WTC11 (cell line): ENCODE measurements around the gene DLGAP4. TPM values are rescaled to one million over a fixed set of nuclear protein-coding genes. Genes with fewer than 3 reads are reported as not detected.
"Not testable (repeated sequence)": the region's sequence is repeated elsewhere in the genome, so short reads cannot be mapped to it uniquely, and the experiment has no call there.

ENCODE experiments used
- ATAC-seq: fragments of 200-7000 bp; cut with Tn5 transposase; 2 replicates; pipeline ENCODE4 v1.10.0; 2021; ENCODE audit warnings: mild to moderate bottlenecking, moderate library complexity
- CTCF ChIA-PET: fragments of 300-600 bp; sonication (Branson Sonifier 250); formaldehyde crosslinking; loops from one replicate; lab custom pipeline; 2021; ENCODE audit warnings: antibody characterized with exemption; lab: Charles Lee
- POLR2A ChIA-PET: fragments of 350-600 bp; sonication (Branson Sonifier 250); formaldehyde crosslinking; loops from one replicate; lab custom pipeline; 2021; ENCODE audit warnings: antibody characterized with exemption; lab: Charles Lee
- DNase-seq: peaks from one replicate; pipeline ENCODE4 v3.0.0; 2021; ENCODE audit warnings: low spot score
- H3K27ac Mint-ChIP-seq: 2 replicates; pipeline ENCODE4 v1.8.0; 2021; ENCODE audit warnings: mixed read lengths
- H3K27me3 Mint-ChIP-seq: 2 replicates; pipeline ENCODE4 v1.8.0; 2021; ENCODE audit warnings: low read depth, mild to moderate bottlenecking, moderate library complexity, mixed read lengths
- H3K36me3 Mint-ChIP-seq: 2 replicates; pipeline ENCODE4 v1.8.0; 2021; ENCODE audit warnings: mixed read lengths
- H3K4me1 Mint-ChIP-seq: 2 replicates; pipeline ENCODE4 v1.8.0; 2022; ENCODE audit warnings: mixed read lengths
- H3K4me3 Mint-ChIP-seq: 2 replicates; pipeline ENCODE4 v1.8.0; 2021; ENCODE audit warnings: mild to moderate bottlenecking, moderate library complexity, mixed read lengths
- H3K9me3 Mint-ChIP-seq: 2 replicates; pipeline ENCODE4 v1.8.0; 2021; ENCODE audit warnings: mixed read lengths
- ARID4B ChIP-seq: sonication (generic); formaldehyde crosslinking; IDR thresholded peaks from 2 replicates; pipeline ENCODE4 v1.8.0; 2023; ENCODE audit warnings: missing genetic modification reagents, mild to moderate bottlenecking, borderline replicate concordance
- ATF1 ChIP-seq: sonication (generic); formaldehyde crosslinking; IDR thresholded peaks from 2 replicates; pipeline ENCODE4 v1.8.1; 2023; ENCODE audit warnings: mild to moderate bottlenecking, moderate library complexity, missing genetic modification reagents
- ATF6 ChIP-seq: sonication (generic); formaldehyde crosslinking; IDR thresholded peaks from 2 replicates; pipeline ENCODE4 v1.8.1; 2023; ENCODE audit warnings: mild to moderate bottlenecking, missing genetic modification reagents
- EMX1 ChIP-seq: fragments of 250-450 bp; sonication (Bioruptor Pico); IDR thresholded peaks from 2 replicates; pipeline ENCODE4 v1.8.0; 2021; ENCODE audit warnings: mild to moderate bottlenecking
- ESRRA ChIP-seq: sonication (generic); formaldehyde crosslinking; IDR thresholded peaks from 2 replicates; pipeline ENCODE4 v1.8.1; 2022; ENCODE audit warnings: mild to moderate bottlenecking, missing genetic modification reagents, borderline replicate concordance
- FOXK1 ChIP-seq: sonication (generic); formaldehyde crosslinking; IDR thresholded peaks from 2 replicates; pipeline ENCODE4 v1.8.0; 2022; ENCODE audit warnings: mild to moderate bottlenecking, moderate library complexity, missing genetic modification reagents
- MAX ChIP-seq: sonication (generic); formaldehyde crosslinking; IDR thresholded peaks from 2 replicates; pipeline ENCODE4 v1.8.0; 2022; ENCODE audit warnings: mild to moderate bottlenecking, missing genetic modification reagents
- MYBL2 ChIP-seq: sonication (generic); formaldehyde crosslinking; IDR thresholded peaks from 2 replicates; pipeline ENCODE4 v1.8.1; 2023; ENCODE audit warnings: mild to moderate bottlenecking, moderate library complexity, missing genetic modification reagents
- NFYB ChIP-seq: sonication (generic); formaldehyde crosslinking; conservative IDR thresholded peaks from 2 replicates; pipeline ENCODE4 v1.8.0; 2022; ENCODE audit warnings: low read depth, missing genetic modification reagents
- NR3C1 ChIP-seq: sonication (generic); formaldehyde crosslinking; conservative IDR thresholded peaks from 2 replicates; pipeline ENCODE4 v1.8.1; 2023; ENCODE audit warnings: low read depth, mild to moderate bottlenecking, missing genetic modification reagents
- RELA ChIP-seq: sonication (generic); formaldehyde crosslinking; IDR thresholded peaks from 2 replicates; pipeline ENCODE4 v1.8.1; 2022; ENCODE audit warnings: missing genetic modification reagents, mild to moderate bottlenecking, borderline replicate concordance
- SOX15 ChIP-seq: fragments of 250-450 bp; sonication (Bioruptor Pico); IDR thresholded peaks from 2 replicates; pipeline ENCODE4 v1.9.0; 2021; ENCODE audit warnings: mild to moderate bottlenecking
- TEAD4 ChIP-seq: sonication (generic); formaldehyde crosslinking; IDR thresholded peaks from 2 replicates; pipeline ENCODE4 v1.8.0; 2022; ENCODE audit warnings: mild to moderate bottlenecking, missing genetic modification reagents
- USF1 ChIP-seq: sonication (generic); formaldehyde crosslinking; IDR thresholded peaks from 2 replicates; pipeline ENCODE4 v1.8.0; 2022; ENCODE audit warnings: mild to moderate bottlenecking, missing genetic modification reagents
- ZNF121 ChIP-seq: sonication (generic); formaldehyde crosslinking; IDR thresholded peaks from 2 replicates; pipeline ENCODE4 v1.8.0; 2023; ENCODE audit warnings: missing genetic modification reagents
- ZNF219 ChIP-seq: sonication (generic); formaldehyde crosslinking; IDR thresholded peaks from 2 replicates; pipeline ENCODE4 v1.8.0; 2023; ENCODE audit warnings: missing genetic modification reagents, mild to moderate bottlenecking, borderline replicate concordance
- ZNF396 ChIP-seq: fragments of 250-450 bp; sonication (Bioruptor Pico); IDR thresholded peaks from 2 replicates; pipeline ENCODE4 v1.8.0; 2021; ENCODE audit warnings: mild to moderate bottlenecking, moderate library complexity, borderline replicate concordance
- ZNF671 ChIP-seq: fragments of 250-450 bp; sonication (Bioruptor Pico); IDR thresholded peaks from 2 replicates; pipeline ENCODE4 v1.8.0; 2021; ENCODE audit warnings: mild to moderate bottlenecking
- ZSCAN18 ChIP-seq: fragments of 250-450 bp; sonication (Bioruptor Pico); IDR thresholded peaks from 2 replicates; pipeline ENCODE4 v2.1.2; 2022; ENCODE audit warnings: mild to moderate bottlenecking, moderate library complexity
- total RNA-seq: library from RNA; stranded (reverse); gene quantifications from 3 replicates; pipeline ENCODE4 v1.2.3, GENCODE V29; 2021

The DLGAP4 gene
- total RNA-seq, 1 experiment from 2014 or later, result 52.6 TPM

GRCh38 chr20:36562724-36563123 is 256.6 kb downstream of the DLGAP4 start (continued):
- TF ChIP-seq ZSCAN18 (CRISPR knock-in tag) (0 out of 2 replicates have a peak, but pooled peaks have one; percentile 47), EMX1 (CRISPR knock-in tag) (no peak)

GRCh38 chr20:36563374-36563773 is 257.2 kb downstream of the DLGAP4 start:
- Mint-ChIP-seq H3K4me3 (no peak overlapping the region), H3K9me3 (peaks cover 30% of the 10 kb centered on the region), H3K4me1 (peaks cover 25% of the 10 kb centered on the region), H3K27ac (peak overlapping the region; percentile 93), H3K36me3 (peaks cover 38% of the 10 kb centered on the region), H3K27me3 (peaks cover 4% of the 10 kb centered on the region)
- TF ChIP-seq MYBL2 (CRISPR knock-in tag) (no peak), NFYB (CRISPR knock-in tag) (no peak), SOX15 (CRISPR knock-in tag) (no peak), TEAD4 (CRISPR knock-in tag) (no peak), FOXK1 (CRISPR knock-in tag) (no peak), ATF1 (CRISPR knock-in tag) (no peak), MAX (CRISPR knock-in tag) (no peak), EMX1 (CRISPR knock-in tag) (no peak), NR3C1 (CRISPR knock-in tag) (no peak), RELA (CRISPR knock-in tag) (no peak)
- ChIA-PET CTCF (no interaction called here), POLR2A (interaction anchor here (2.2 kb wide), 1 partner anchor 8 kb away, joined by 10 read pairs; no protein-coding TSS in a partner anchor)
- ATAC-seq (no peak), DNase-seq (no peak)

GRCh38 chr20:36564078-36564725 is 258.1 kb downstream of the DLGAP4 start:
- H3K4me3 Mint-ChIP-seq, POLR2A ChIA-PET, ATAC-seq, DNase-seq, H3K27me3 Mint-ChIP-seq, CTCF ChIA-PET, H3K27ac Mint-ChIP-seq: not testable (repeated sequence)
- Mint-ChIP-seq H3K4me1 (peaks cover 28% of the 10 kb centered on the region), H3K36me3 (peaks cover 38% of the 10 kb centered on the region), H3K9me3 (peaks cover 30% of the 10 kb centered on the region)

GRCh38 chr20:36564726-36565121 is 258.6 kb downstream of the DLGAP4 start:
- DNase-seq, H3K4me3 Mint-ChIP-seq, ATAC-seq, CTCF ChIA-PET, H3K27ac Mint-ChIP-seq, H3K27me3 Mint-ChIP-seq, POLR2A ChIA-PET: not testable (repeated sequence)
- Mint-ChIP-seq H3K9me3 (peaks cover 30% of the 10 kb centered on the region), H3K4me1 (peaks cover 33% of the 10 kb centered on the region), H3K36me3 (peaks cover 42% of the 10 kb centered on the region)

GRCh38 chr20:36565520-36565919 is 259.4 kb downstream of the DLGAP4 start:
- Mint-ChIP-seq H3K9me3 (peaks cover 30% of the 10 kb centered on the region), H3K4me3 (no peak overlapping the region), H3K27me3 (peaks cover 4% of the 10 kb centered on the region), H3K4me1 (peaks cover 40% of the 10 kb centered on the region), H3K36me3 (peaks cover 42% of the 10 kb centered on the region), H3K27ac (no peak overlapping the region)
- DNase-seq (no peak), ATAC-seq (no peak)
- ChIA-PET POLR2A (no interaction called here), CTCF (no interaction called here)
- TF ChIP-seq ATF6, result no peak
- TF ChIP-seq ZNF219 (CRISPR knock-in tag), result no peak
- TF ChIP-seq ESRRA, result no peak
- TF ChIP-seq USF1 (CRISPR knock-in tag), result no peak
- no peak for TF ChIP-seq ZNF396
- TF ChIP-seq ZNF671 (CRISPR knock-in tag), result no peak
- TF ChIP-seq ZNF121 (CRISPR knock-in tag), result no peak
- TF ChIP-seq ARID4B (CRISPR knock-in tag), result no peak
- no peak for TF ChIP-seq ATF1 (CRISPR knock-in tag)
